ENCODE data around the gene TRAF6.

TRAF6 gene

GRCh38 chr11:36454941-36455631 lies 55.0 kb downstream of the TRAF6 start:
- no peak for TF ChIP-seq CTCF (conservative IDR thresholded peaks at IDR 0.05; ENCODE audit: control insufficient read depth, insufficient read depth, low read depth, low read length)
- no peak overlapping the region for H3K4me3 ChIP-seq (ENCODE audit: control insufficient read depth, low read depth, low read length)
- DNase-seq (ENCODE audit: low read depth): no peak

- DNase-seq (ENCODE audit: low read depth): no peak
- no peak overlapping the region for H3K4me3 ChIP-seq (ENCODE audit: control insufficient read depth, low read depth, low read length)
- TF ChIP-seq CTCF (conservative IDR thresholded peaks at IDR 0.05; ENCODE audit: control insufficient read depth, insufficient read depth, low read depth, low read length): no peak
Observed at GRCh38 chr11:36454551-36454940, 55.5 kb downstream of the TRAF6 start.

- no peak overlapping the region for H3K4me3 ChIP-seq (ENCODE audit: control insufficient read depth, low read depth, low read length)
- peak; percentile 34 for DNase-seq (ENCODE audit: low read depth)
- no peak for TF ChIP-seq CTCF (conservative IDR thresholded peaks at IDR 0.05; ENCODE audit: control insufficient read depth, insufficient read depth, low read depth, low read length)
Observed at GRCh38 chr11:36453678-36454077, 56.4 kb downstream of the TRAF6 start.

GRCh38 chr11:36452961-36453360 lies 57.1 kb downstream of the TRAF6 start:
- no peak for DNase-seq (ENCODE audit: low read depth)
- TF ChIP-seq CTCF (conservative IDR thresholded peaks at IDR 0.05; ENCODE audit: control insufficient read depth, insufficient read depth, low read depth, low read length): no peak
- H3K4me3 ChIP-seq (ENCODE audit: control insufficient read depth, low read depth, low read length): no peak overlapping the region

GRCh38 chr11:36452236-36452940 lies 57.7 kb downstream of the TRAF6 start:
- no peak overlapping the region for H3K4me3 ChIP-seq (ENCODE audit: control insufficient read depth, low read depth, low read length)
- no peak for TF ChIP-seq CTCF (conservative IDR thresholded peaks at IDR 0.05; ENCODE audit: control insufficient read depth, insufficient read depth, low read depth, low read length)
- no peak for DNase-seq (ENCODE audit: low read depth)

GRCh38 chr11:36451681-36452080 lies 58.4 kb downstream of the TRAF6 start:
- TF ChIP-seq CTCF (conservative IDR thresholded peaks at IDR 0.05; ENCODE audit: control insufficient read depth, insufficient read depth, low read depth, low read length): no peak
- no peak for DNase-seq (ENCODE audit: low read depth)
- H3K4me3 ChIP-seq (ENCODE audit: control insufficient read depth, low read depth, low read length): no peak overlapping the region
